ENCODE results near the gene FYB1.

- TF ChIP-seq CTCF (conservative IDR thresholded peaks at IDR 0.05; ENCODE audit: low read length) (no peak), EZH2phosphoT487 (IDR thresholded peaks at IDR 0.05; ENCODE audit: borderline replicate concordance) (no peak)
Observed at GRCh38 chr5:39255406-39255805, 36.0 kb upstream of the FYB1 start.

All from Loucy (cell line).